Left lung (tissue), 10 donors: Measurements from ENCODE around the gene SERPINB8. TPM values are rescaled to one million over a fixed set of nuclear protein-coding genes. Genes with fewer than 3 reads are reported as not detected.

ENCODE experiments used
- ATAC-seq: fragments of 200-7000 bp; cut with Tn5 transposase; one replicate; pipeline ENCODE4 v1.9.1; 2020; ENCODE audit warnings: moderate library complexity
- DNase-seq, 4 donors: peaks; one replicate each; pipeline ENCODE4 v3.0.0-alpha.2; 2013 to 2020
- H3K27ac ChIP-seq, 2 donors: fragments of 200-600 bp; sonication (generic) in 1 of 2; one replicate each; pipeline versions ENCODE4 v1.5.0 to v1.8.0; 2020 to 2021
- H3K27me3 ChIP-seq, 2 donors: fragments of 200-600 bp; sonication (generic) in 1 of 2; one replicate each; pipeline versions ENCODE4 v1.5.0 to v1.8.0; 2020 to 2021
- H3K36me3 ChIP-seq, 2 donors: fragments of 200-600 bp; sonication (generic) in 1 of 2; one replicate each; pipeline versions ENCODE4 v1.5.0 to v1.8.0; 2020 to 2021
- H3K4me1 ChIP-seq, 2 donors: fragments of 200-600 bp; one replicate each; pipeline ENCODE4 v1.8.0; 2021
- H3K4me3 ChIP-seq, 2 donors: fragments of 200-600 bp; sonication (generic) in 1 of 2; one replicate each; pipeline versions ENCODE4 v1.5.0 to v1.8.0; 2020 to 2021; ENCODE audit warnings: mild to moderate bottlenecking in 1 of 2
- H3K9me3 ChIP-seq, 2 donors: fragments of 200-600 bp; sonication (generic) in 1 of 2; one replicate each; pipeline versions ENCODE4 v1.5.0 to v1.8.0; 2020 to 2021
- CTCF ChIP-seq, 2 donors: fragments of 200-600 bp; sonication (generic) in 1 of 2; IDR thresholded peaks; one replicate each; pipeline versions ENCODE4 v1.5.0 to v1.8.0; 2021; ENCODE audit warnings: antibody characterized with exemption in 2 of 2
- intact Hi-C, 2 donors: fragments of 100-400 bp; cut with DNase I; formaldehyde crosslinking; loops; one replicate each; pipeline versions ENCODE4 v1.11.2 to v1.14.2; 2022
- polyA plus RNA-seq, 6 donors: library from polyadenylated mRNA; unstranded; fragments of 120-200 nt; gene quantifications; one replicate each; pipeline ENCODE4 v1.2.1, GENCODE V29; 2013; ENCODE audit not compliant: insufficient read length in 6 of 6
- total RNA-seq, 2 donors: library from RNA; stranded (reverse); fragmentation: NEBNext Ultra II Directional; extraction: Animal tissue kit (Norgen Biotek cat#: 25700); gene quantifications; one replicate each; pipeline ENCODE4 v1.2.1, GENCODE V29; 2021
- donor health status: DM: no; HTN: yes; CAD: no.
- donor health status: DM: no; HTN: no; CAD: no.

The SERPINB8 gene
- total and polyA plus RNA-seq, 8 donors, result 3.3 to 26.7 (median 3.9) TPM

GRCh38 chr18:64027931-64028695 lies 58.2 kb downstream of the SERPINB8 start:
- TF ChIP-seq CTCF (IDR thresholded peaks at IDR 0.05), result no peak
- DNase-seq, result no peak
- Histone ChIP-seq H3K36me3 (no peaks in the 10 kb centered on the region), H3K9me3 (no peaks in the 10 kb centered on the region), H3K27ac (no peak overlapping the region), H3K4me3 (no peak overlapping the region), H3K27me3 (no peaks in the 10 kb centered on the region), H3K4me1 (no peaks in the 10 kb centered on the region)
- ATAC-seq, result no peak
- intact Hi-C loops, result no loop called here

- DNase-seq (no peak), ATAC-seq (no peak)
- Histone ChIP-seq H3K4me3 (no peak overlapping the region), H3K27ac (no peak overlapping the region), H3K4me1 (no peaks in the 10 kb centered on the region), H3K9me3 (no peaks in the 10 kb centered on the region), H3K27me3 (no peaks in the 10 kb centered on the region), H3K36me3 (no peaks in the 10 kb centered on the region)
- intact Hi-C loops, result no loop called here
- TF ChIP-seq CTCF (IDR thresholded peaks at IDR 0.05), result no peak
Measured at GRCh38 chr18:64029096-64029495, 59.2 kb downstream of the SERPINB8 start.

DNA sequence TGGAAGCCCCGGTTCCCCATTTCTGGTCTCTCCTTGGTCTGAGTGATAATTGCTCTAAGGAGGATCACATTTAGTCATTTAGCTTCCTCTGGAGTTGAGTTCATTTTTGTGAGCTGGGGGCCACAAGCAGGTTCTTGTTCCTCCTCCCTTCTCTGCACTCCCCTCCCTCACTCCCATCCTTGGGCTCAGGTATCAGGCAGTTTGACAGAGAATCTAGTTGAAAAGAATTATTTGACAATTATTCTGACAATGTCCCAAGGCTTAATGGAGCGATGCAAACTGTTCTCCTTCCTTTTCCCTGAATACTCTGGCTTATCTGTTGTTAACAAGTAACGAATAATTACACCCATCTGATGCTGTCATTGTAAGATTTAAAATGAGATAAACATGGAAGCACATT lies 61.5 kb downstream of the SERPINB8 start:
- Histone ChIP-seq H3K36me3 (no peaks in the 10 kb centered on the region), H3K27ac (no peak overlapping the region), H3K9me3 (no peaks in the 10 kb centered on the region), H3K27me3 (no peaks in the 10 kb centered on the region), H3K4me3 (no peak overlapping the region), H3K4me1 (no peaks in the 10 kb centered on the region)
- intact Hi-C loops, result no loop called here
- TF ChIP-seq CTCF (IDR thresholded peaks at IDR 0.05), result no peak
- DNase-seq, result no peak
- no peak for ATAC-seq

GRCh38 chr18:64032312-64032711 lies 62.4 kb downstream of the SERPINB8 start:
- H3K27me3 ChIP-seq, result no peaks in the 10 kb centered on the region
- H3K36me3 ChIP-seq, result no peaks in the 10 kb centered on the region
- TF ChIP-seq CTCF (IDR thresholded peaks at IDR 0.05), result no peak
- no peaks in the 10 kb centered on the region for H3K9me3 ChIP-seq
- H3K4me3 ChIP-seq, result no peak overlapping the region
- DNase-seq (no peak), ATAC-seq (no peak)
- H3K4me1 ChIP-seq, result no peaks in the 10 kb centered on the region
- H3K27ac ChIP-seq, result no peak overlapping the region
- intact Hi-C loops, result no loop called here

- Histone ChIP-seq H3K27ac (no peak overlapping the region), H3K4me1 (no peaks in the 10 kb centered on the region), H3K27me3 (no peaks in the 10 kb centered on the region), H3K4me3 (no peak overlapping the region), H3K9me3 (peaks cover 0 to 6% of the 10 kb centered on the region in 2 donors), H3K36me3 (no peaks in the 10 kb centered on the region)
- intact Hi-C loops, result no loop called here
- ATAC-seq (no peak), DNase-seq (peak in 1 of 4 donors; percentile 14)
- peak in 1 of 2 donors; percentile 45 for TF ChIP-seq CTCF (IDR thresholded peaks at IDR 0.05)
Measured at GRCh38 chr18:64037812-64038414, 68.0 kb downstream of the SERPINB8 start.

Other genes with a start within 250 kb of the SERPINB8 start
- gene SERPINB7, start 194.7 kb upstream of the SERPINB8 start, total RNA-seq, result under 1 TPM; 0.24 to 0.32 TPM
- gene SERPINB7, start 194.7 kb upstream of the SERPINB8 start, polyA plus RNA-seq, result not detected
- 1 to 10 TPM; 1.1 to 3.5 TPM for gene SERPINB2, start 82.4 kb upstream of the SERPINB8 start, total RNA-seq
- under 1 TPM in 5 of 6 donors, not detected in 1; 0.13 to 0.49 (median 0.24) TPM for gene SERPINB2, start 82.4 kb upstream of the SERPINB8 start, polyA plus RNA-seq
- under 1 TPM in 1 of 2 donors, not detected in 1; 0.58 TPM for gene SERPINB10, start 62.1 kb upstream of the SERPINB8 start, total RNA-seq
- under 1 TPM; 0.10 to 0.48 (median 0.29) TPM for gene SERPINB10, start 62.1 kb upstream of the SERPINB8 start, polyA plus RNA-seq
- 10 to 100 TPM in 1 of 2 donors, 1 to 10 TPM in 1; 4.7 to 10.8 TPM for gene HMSD, start 20.8 kb upstream of the SERPINB8 start, total RNA-seq
- 1 to 10 TPM in 5 of 6 donors, under 1 TPM in 1; 0.63 to 2.7 (median 1.4) TPM for gene HMSD, start 20.8 kb upstream of the SERPINB8 start, polyA plus RNA-seq
- gene LINC00305, start 179.0 kb downstream of the SERPINB8 start, total RNA-seq, result 1 to 10 TPM in 1 of 2 donors, not detected in 1; 1.0 TPM
- gene LINC00305, start 179.0 kb downstream of the SERPINB8 start, polyA plus RNA-seq, result under 1 TPM in 1 of 6 donors, not detected in 5; 0.15 TPM